HG02642 (cell line): ENCODE measurements around the gene ELFN1.

Experiments
- ATAC-seq: cut with Tn5 transposase; IDR thresholded peaks from one replicate; pipeline ENCODE4 v1.9.1; 2021; ENCODE audit warnings: mild to moderate bottlenecking; ENCODE audit not compliant: unreplicated experiment, poor library complexity

Gene ELFN1

DNA sequence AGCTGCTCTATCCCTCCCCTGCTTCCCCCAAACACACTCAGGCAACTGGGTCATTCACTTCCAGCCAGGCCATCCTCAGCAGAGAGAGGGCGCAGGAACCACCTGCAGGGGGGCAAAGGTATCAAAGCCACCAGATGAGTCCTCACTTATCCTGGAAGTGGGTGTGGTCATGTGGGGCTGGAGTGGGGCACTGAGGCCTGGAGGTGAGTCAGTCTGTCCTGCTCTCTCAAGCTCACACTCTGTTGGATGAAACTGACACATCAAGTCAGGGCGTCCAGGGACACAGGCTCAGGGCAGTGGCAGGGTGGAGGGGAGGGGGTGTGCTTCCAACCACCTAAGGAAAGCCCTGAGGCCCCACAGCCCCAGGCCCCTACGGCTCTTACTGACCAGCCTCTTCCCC is 8.0 kb upstream of the ELFN1 start:
- ATAC-seq = no peak

DNA sequence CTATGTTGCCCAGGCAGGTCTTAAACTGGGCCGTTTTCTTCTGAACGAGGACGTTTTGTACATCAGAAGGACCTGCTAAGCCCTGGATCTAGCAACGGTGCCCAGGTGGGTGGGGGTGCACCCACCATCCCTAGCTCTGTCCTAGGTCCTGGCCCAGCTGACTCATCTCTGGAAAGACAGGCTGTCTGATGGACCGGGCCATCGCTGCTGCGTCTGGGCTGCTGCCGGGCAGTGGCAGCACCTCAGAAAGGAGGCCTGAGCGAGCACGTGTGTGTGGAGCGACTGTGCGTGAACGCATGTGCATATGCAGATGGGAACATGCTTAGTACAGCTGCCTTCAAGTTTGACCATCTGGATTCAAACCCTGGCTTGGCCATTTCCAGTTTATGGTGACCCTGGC is 7.3 kb upstream of the ELFN1 start:
- no peak for ATAC-seq

DNA sequence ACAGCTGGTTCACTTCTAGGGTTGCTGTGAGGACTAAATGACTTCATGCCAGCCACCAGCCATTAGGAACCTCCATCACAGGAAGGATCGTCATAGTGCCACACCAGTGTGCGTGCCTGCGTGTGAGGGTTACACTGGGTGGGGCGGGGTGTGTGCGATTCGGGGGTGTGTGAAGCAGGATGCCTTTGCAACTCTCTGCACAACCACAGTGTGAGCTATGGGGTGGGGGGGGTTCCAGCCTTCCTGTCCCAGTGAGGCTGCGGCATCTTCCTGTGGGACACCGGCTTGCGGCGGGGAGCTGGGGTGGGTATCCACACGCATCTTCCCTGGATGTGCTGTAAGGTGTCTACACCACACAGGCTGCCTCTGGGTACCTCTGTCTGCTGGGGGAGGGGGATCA is 6.9 kb upstream of the ELFN1 start:
- no peak for ATAC-seq

- ATAC-seq = no peak
Observed at GRCh38 chr7:1663857-1664651, 6.0 kb upstream of the ELFN1 start.

- ATAC-seq = no peak
Observed at GRCh38 chr7:1664711-1665548, 5.1 kb upstream of the ELFN1 start.

DNA sequence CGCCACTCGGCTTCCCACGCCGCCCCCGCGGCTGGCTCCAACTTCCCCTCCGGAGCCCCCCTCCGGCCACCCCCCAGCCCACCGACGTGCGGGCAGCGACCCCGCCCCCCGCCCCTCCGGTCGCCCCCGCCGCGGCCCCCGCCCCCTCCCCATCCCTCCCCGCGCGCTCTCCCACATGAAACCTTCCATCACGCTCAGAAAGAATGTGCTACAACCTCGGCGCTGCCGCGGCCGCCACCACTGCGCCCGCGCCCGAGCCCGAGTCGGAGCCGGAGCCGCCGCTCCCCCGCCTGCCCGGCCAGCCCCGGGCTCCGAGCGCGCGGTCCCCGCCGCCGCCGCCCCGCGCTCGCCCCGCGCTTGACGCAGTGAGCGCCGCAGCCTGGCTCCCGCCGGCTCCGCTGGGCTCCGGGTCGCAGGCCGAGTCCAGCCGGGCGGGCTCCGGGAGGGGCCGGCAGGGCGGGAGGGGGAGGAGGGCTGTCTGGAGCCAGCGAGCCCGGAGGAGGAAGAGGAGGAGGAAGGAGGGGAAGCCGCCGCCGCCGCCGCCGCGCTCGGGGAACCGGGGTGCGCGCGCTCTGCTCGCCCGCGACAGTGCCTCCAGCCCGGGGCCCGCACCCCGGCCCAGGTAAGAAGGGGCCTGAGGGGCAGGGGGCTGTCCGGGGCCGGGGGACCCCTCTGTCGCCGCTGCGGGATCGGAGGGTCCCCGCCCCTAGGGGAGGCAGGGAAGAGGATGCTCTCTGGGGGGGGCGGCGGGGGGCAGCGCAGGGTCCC is 4.3 kb upstream of the ELFN1 start:
- ATAC-seq = no peak

DNA sequence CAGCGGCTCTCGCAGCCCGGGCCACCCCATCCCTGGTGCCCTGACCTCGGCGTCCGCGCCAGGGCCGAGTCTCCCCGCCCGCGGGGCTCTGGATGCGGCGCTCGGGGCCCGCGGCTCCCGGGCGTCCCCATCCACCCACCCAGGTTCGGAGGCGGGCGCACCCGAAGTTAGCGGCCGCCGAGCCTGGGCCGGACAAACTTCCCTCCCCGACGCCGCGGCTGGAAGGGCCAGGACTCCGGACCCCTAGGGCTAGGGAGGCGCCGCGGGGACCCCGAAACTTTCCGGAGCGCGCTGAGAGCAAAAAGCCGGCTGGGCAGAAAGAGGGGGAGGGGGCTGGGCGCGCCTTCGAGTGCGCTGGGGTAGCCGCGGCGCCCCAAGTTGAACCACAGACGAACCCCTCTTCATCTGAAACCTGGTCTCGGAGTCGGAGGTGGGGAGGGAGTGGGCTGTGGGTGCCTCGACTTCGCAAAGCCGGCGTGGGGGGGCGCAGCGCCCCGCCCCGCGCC is 3.7 kb upstream of the ELFN1 start:
- ATAC-seq = no peak

GRCh38 chr7:1666823-1667565 is 3.1 kb upstream of the ELFN1 start:
- no peak for ATAC-seq

DNA sequence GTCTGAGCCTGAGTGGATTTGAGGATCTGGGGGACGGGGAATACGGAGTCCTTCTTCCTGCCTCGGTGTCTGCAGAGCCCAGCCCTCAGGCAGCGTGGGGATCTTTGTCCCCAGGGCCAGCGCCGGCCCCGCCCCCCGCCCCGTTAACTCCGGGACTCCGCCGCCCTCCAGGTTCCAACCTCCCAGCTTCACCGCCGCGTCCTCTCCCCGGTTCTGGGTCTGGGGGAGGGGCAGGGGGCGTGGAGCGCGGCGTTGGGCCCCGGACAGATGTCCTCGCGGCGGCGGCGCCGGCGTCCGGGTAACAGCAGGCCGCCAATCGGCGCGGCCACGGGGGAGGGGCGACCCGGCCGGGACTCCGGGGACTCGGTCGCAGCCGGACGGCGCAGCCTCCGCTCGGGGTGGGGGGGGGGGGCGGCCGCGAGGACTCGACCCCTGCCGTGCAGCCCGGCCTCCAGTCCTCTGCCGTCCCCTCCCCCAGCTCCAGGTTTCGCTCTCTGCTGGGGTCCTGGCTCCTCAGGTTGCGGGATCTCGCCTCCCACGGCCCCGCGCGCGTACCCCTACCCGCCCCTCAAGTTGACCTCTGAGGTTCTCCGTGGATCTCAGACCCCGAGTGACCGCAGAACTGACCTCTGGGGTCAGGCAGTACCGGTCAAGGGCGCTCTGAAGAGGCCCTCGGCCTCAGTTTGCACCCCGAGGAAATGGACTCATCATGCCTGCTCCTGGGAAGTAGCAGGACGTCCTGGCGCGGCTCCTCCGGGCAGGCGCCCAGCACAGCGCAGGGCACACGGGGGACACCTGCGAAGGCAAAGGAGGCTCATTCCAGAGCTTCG is 2.3 kb upstream of the ELFN1 start:
- ATAC-seq = no peak

GRCh38 chr7:1668396-1669063 is 1.5 kb upstream of the ELFN1 start:
- no peak for ATAC-seq

DNA sequence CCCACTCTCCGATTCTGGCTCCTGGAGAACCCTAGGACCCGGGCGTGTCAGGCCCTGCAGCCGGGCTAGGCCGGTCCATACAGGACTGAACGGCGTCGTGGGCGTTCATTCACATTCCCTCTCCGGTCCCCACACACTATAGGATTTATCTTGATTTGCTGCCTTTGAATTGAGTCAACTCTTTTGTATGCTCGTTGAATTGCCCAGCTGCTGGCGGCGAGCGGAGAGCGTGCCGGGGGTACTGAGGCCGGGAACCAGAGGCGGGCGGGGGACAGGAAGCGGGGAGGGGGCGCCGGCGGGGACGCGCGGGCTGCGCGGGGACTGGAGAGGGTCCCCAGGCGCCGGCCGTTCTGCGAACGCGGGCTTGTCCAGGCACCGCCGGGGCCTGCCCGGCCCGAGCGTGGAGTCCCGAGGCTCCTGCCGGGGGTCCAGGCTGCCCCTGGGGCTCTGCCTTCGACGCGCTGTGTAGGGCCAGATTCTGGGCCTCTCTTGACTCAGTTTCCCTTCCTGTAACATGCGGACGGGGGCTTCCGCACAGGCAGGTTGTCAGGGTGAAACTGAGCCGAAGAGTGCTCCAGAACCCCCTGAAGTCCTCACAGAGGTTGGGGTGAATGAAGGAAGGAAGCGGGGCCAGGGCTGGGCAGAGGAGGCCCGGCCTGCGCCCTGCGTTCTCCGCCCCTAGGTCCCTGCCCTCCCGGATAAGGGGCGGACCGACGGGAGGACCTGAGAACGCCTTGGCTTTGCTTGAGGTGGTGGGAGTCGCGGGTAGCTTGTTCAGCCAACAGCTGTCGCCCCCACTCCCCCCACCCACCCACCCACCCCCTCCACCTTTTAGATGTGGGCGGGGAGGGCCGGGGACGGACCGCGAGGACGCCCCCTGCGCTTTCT is 769 bp upstream of the ELFN1 start:
- ATAC-seq = no peak

- ATAC-seq = no peak
Observed at GRCh38 chr7:1670894-1671593, 967 bp downstream of the ELFN1 start.

DNA sequence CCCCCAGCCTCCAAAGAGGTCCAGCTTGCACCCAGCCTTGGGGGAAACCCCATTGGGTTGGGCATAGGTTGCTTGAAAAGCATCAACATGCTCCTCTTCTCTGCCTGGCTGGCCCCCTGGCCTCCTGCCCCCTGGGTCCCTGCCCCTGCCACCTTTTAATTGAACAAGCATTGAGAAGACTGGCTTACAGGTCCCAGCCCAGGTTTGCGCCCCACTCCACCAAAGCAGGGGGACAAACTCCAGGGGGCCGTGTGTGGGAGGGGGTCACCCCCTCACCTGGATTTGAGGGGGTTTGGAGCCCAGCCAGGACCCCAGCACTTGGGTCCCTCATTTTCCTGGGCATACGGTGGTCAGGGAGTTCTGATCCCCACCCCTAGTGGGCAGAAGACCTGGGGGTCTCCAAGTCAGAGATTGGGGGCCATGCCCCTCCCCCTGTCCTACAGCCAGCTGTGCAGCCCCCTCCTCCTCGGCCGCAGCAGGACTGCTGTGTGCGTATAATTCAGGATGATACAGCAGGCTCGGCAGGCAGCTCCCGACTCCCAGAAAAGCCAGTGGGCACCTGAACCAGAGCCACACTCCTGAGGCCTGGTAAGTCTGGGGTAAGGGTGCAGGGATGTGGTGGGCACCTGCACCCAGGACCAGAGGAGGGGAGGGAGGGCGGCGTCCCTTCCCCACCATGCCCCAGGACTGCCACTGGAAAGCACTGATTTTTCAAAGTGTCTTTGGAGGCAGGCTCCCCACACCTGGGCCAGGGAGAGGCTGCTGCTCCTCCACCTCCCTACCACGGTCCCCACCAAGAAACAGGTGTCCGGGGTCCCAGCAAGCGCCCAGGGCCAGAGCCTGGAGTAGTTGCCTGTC is 1.7 kb downstream of the ELFN1 start:
- ATAC-seq = no peak

DNA sequence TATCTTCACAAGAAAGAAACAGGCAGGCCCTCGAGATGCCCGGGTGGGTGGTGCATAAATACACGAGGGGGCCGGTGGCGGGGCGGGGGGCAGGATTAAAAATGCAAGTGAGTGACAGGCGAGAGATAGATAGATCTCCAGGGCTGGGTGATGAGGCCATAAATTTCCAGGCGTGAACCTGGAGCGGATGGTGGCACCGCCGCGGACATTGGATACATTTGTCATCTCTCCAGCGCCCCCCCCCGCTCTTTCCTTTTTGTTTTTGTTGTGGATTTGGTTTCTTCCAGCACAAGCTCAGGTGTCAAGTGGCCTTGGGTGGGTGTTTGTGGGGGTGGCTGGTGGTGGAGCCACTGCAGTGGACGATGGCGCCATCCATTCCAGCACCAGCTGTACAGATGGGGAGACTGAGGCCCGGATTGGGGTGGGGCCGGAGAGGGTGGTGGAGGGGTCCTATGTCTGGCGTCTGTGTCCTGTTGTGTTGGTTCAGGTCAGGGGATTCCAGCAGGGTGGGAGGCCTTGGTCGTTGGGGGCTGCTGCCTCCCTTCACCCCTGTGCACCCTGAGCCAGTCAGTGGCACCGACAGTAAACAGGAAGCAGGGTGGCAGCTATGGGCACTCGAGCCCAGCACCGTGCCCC is 2.9 kb downstream of the ELFN1 start:
- no peak for ATAC-seq

DNA sequence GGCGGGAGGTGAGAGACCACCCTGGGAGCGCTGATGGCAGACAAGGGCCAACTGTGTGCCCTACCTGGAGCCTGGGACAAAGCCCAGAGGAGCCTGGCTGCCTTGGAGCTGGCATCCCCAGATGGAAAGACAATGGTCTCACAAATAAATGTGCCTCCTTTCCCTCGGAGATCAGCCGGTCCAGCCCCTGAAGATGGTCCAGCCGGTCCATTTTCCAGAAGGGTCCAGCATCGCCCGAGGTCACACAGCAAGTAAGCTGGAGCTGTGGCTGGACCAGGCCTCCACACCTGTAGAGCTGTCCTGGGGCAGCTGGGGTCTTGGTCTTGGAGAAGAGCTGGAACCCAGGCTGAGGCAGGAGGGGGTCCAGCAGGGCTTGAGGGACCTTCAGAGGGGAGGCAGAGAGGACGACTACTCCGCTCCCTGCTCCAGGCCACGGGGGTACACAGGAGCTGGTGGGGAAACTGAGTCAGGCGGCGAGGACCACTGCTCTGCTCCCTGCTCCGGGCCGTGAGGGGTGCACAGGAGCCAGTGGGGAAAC is 3.6 kb downstream of the ELFN1 start:
- no peak for ATAC-seq
